Lower leg skin (tissue), 4 donors: ENCODE results near the gene DUSP9. TPM values are rescaled to one million over a fixed set of nuclear protein-coding genes. Genes with fewer than 3 reads are reported as not detected.

ENCODE experiments used
- DNase-seq, 2 donors: peaks; one replicate each; pipeline ENCODE4 v3.0.0-alpha.2; 2019; ENCODE audit warnings: low spot score in 2 of 2
- H3K4me3 ChIP-seq: fragments of 200-600 bp; sonication (generic); 2 replicates; pipeline ENCODE4 v1.5.1; 2017; ENCODE audit warnings: mild to moderate bottlenecking, low read depth; ENCODE audit not compliant: poor library complexity, severe bottlenecking
- POLR2A ChIP-seq, 2 donors: fragments of 450-650 bp; IDR thresholded peaks; one replicate each; pipeline ENCODE4 v1.6.1; 2016 to 2017; ENCODE audit warnings: antibody characterized with exemption in 2 of 2, mild to moderate bottlenecking in 1 of 2, moderate library complexity in 1 of 2
- WGBS, 2 donors: methylation state at CpG; one replicate each; pipeline ENCODE4 v1.1.5; 2018; 5-methylcytosine and 5-hydroxymethylcytosine counted together
- intact Hi-C: fragments of 100-400 bp; cut with DNase I; formaldehyde crosslinking; loops from one replicate; pipeline ENCODE4 v1.15.0; 2023; ENCODE audit warnings: low total_unique reads
- total RNA-seq, 4 donors: library from RNA; depleted of rRNA; stranded (reverse); fragments of >200 nt; gene quantifications; one replicate each; pipeline ENCODE4 v1.1.0, GENCODE V29; 2016
- TF ChIP-seq, protein P1 (sequence below), 3 donors: fragments of 450-650 bp; IDR thresholded peaks; one replicate each; pipeline ENCODE4 v1.5.1; 2016; ENCODE audit warnings: antibody characterized with exemption in 3 of 3, mild to moderate bottlenecking in 3 of 3, moderate library complexity in 2 of 3

The DUSP9 gene
- total RNA-seq, 4 donors from 2014 or later: 0.13 to 0.20 TPM; not detected in 2

GRCh38 chrX:153614818-153615217 is 32.2 kb upstream of the DUSP9 start:
- intact Hi-C loops: no loop called here
- WGBS, 2 donors: 67 to 73% methylated on average over 6 of the region's 6 CpGs
- DNase-seq: no peak
- H3K4me3 ChIP-seq: no peak overlapping the region
- TF ChIP-seq POLR2A (IDR thresholded peaks at IDR 0.05): no peak

GRCh38 chrX:153620576-153620975 is 26.4 kb upstream of the DUSP9 start:
- no peak for DNase-seq

GRCh38 chrX:153621949-153622598 is 24.9 kb upstream of the DUSP9 start:
- intact Hi-C loops: loop anchor here (10.0 kb wide), 1 partner anchor 227 kb away; no protein-coding TSS in a partner anchor
- TF ChIP-seq, protein P1, sequence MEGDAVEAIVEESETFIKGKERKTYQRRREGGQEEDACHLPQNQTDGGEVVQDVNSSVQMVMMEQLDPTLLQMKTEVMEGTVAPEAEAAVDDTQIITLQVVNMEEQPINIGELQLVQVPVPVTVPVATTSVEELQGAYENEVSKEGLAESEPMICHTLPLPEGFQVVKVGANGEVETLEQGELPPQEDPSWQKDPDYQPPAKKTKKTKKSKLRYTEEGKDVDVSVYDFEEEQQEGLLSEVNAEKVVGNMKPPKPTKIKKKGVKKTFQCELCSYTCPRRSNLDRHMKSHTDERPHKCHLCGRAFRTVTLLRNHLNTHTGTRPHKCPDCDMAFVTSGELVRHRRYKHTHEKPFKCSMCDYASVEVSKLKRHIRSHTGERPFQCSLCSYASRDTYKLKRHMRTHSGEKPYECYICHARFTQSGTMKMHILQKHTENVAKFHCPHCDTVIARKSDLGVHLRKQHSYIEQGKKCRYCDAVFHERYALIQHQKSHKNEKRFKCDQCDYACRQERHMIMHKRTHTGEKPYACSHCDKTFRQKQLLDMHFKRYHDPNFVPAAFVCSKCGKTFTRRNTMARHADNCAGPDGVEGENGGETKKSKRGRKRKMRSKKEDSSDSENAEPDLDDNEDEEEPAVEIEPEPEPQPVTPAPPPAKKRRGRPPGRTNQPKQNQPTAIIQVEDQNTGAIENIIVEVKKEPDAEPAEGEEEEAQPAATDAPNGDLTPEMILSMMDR (IDR thresholded peaks at IDR 0.05): no peak
- TF ChIP-seq POLR2A (IDR thresholded peaks at IDR 0.05): no peak
- no peak overlapping the region for H3K4me3 ChIP-seq
- WGBS, 2 donors: 88 to 89% methylated on average over 27 of the region's 27 CpGs
- no peak for DNase-seq

More at GRCh38 chrX:153620576-153620975, 26.4 kb upstream of the DUSP9 start:
- WGBS, 2 donors: 45 to 64% methylated on average over 5 of the region's 5 CpGs
- intact Hi-C loops: loop anchor here (10.0 kb wide), 1 partner anchor 226 kb away; no protein-coding TSS in a partner anchor
- TF ChIP-seq, protein P1 (IDR thresholded peaks at IDR 0.05): no peak
- TF ChIP-seq POLR2A (IDR thresholded peaks at IDR 0.05): no peak
- no peak overlapping the region for H3K4me3 ChIP-seq

- 71 to 82% methylated on average over 17 of the region's 17 CpGs for WGBS, 2 donors
- H3K4me3 ChIP-seq: no peak overlapping the region
- intact Hi-C loops: loop anchor here (10.0 kb wide), 1 partner anchor 228 kb away; no protein-coding TSS in a partner anchor
- no peak for TF ChIP-seq POLR2A (IDR thresholded peaks at IDR 0.05)
- TF ChIP-seq, protein P1 (IDR thresholded peaks at IDR 0.05): no peak
- DNase-seq: no peak
Measured at GRCh38 chrX:153622661-153623309, 24.2 kb upstream of the DUSP9 start.

DNA sequence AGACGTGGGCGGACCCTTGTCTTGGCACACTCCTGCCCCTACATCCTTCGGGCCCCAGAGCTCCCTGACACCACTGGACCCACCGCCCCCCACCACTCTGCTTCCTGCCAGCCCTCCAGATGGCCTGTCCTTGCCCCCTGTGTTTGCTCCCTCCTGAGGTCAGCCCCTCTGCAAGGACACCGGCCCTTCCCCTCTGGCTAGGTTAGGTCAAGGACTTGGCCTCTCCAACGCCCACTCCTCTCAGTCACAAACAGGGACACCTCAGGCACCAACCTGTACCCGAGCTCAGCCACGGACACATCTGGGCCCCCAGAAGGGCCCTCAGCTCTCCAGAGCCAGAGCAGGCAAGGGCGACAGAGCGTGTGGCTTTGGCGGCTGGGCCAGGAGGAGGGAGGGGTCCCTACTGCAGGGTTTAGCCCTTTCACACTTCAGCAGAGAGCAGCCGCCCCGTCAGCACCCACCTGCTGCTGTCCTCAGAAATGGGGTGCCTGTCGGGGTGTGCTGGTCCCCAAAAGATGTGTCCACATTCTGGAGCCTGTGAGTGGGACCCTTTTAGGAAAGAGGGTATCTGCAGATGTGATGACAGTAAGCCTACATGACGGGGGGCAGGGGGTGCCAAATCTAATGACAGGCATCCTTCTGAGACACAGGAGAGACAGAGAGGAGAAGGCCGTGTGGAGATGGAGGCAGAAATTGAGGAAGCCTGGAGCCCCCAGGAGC is 23.5 kb upstream of the DUSP9 start:
- no peak overlapping the region for H3K4me3 ChIP-seq
- TF ChIP-seq, protein P1 (IDR thresholded peaks at IDR 0.05): no peak
- TF ChIP-seq POLR2A (IDR thresholded peaks at IDR 0.05): no peak
- intact Hi-C loops: loop anchor here (10.0 kb wide), 1 partner anchor 229 kb away; no protein-coding TSS in a partner anchor
- 75 to 76% methylated on average over 13 to 16 of the region's 16 CpGs for WGBS, 2 donors
- DNase-seq: no peak
